ENCODE measurements around the gene SIDT1.

Gene SIDT1

DNA sequence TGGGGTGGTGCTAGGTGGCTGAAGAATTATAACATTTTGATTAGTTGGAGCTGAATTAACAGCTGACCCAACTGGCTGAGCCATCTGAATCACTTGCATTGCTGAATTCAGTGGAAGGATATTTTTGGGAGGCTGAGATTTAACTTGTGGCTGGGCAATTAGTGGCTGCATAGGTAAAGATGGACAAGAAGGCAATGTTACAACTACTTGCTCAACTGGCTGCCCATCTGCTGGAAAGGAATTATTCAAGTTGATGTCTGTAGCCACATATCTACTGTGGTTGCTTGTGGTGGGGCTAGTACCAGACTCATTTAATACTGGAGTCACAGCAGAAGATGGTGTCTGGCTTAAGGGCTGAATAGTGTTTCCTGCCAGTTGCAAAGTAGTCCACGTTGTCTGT lies 127.6 kb downstream of the SIDT1 start:
- H4K20me1 ChIP-seq (ENCODE audit: low read depth, low read length) = no peaks in the 10 kb centered on the region
- H3K36me3 ChIP-seq (ENCODE audit: low read length) = peaks cover 3% of the 10 kb centered on the region; the same call in 1 of the 2 replicates
- no peak for TF ChIP-seq EZH2phosphoT487 (conservative IDR thresholded peaks at IDR 0.05; ENCODE audit: low read length)
- TF ChIP-seq, protein P1, sequence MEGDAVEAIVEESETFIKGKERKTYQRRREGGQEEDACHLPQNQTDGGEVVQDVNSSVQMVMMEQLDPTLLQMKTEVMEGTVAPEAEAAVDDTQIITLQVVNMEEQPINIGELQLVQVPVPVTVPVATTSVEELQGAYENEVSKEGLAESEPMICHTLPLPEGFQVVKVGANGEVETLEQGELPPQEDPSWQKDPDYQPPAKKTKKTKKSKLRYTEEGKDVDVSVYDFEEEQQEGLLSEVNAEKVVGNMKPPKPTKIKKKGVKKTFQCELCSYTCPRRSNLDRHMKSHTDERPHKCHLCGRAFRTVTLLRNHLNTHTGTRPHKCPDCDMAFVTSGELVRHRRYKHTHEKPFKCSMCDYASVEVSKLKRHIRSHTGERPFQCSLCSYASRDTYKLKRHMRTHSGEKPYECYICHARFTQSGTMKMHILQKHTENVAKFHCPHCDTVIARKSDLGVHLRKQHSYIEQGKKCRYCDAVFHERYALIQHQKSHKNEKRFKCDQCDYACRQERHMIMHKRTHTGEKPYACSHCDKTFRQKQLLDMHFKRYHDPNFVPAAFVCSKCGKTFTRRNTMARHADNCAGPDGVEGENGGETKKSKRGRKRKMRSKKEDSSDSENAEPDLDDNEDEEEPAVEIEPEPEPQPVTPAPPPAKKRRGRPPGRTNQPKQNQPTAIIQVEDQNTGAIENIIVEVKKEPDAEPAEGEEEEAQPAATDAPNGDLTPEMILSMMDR (IDR thresholded peaks at IDR 0.05; ENCODE audit: insufficient read depth, low read length, poor library complexity, severe bottlenecking) = no peak
- no peak overlapping the region for H2AFZ ChIP-seq (ENCODE audit: low read depth, low read length, severe bottlenecking)
- no peak overlapping the region for H3K4me3 ChIP-seq (ENCODE audit: insufficient read depth, low read length, poor library complexity, severe bottlenecking)
- no peaks in the 10 kb centered on the region for H3K9me3 ChIP-seq (ENCODE audit: insufficient read depth, low read length)
- no peaks in the 10 kb centered on the region for H3F3A ChIP-seq (ENCODE audit: insufficient read depth)
- no peak overlapping the region for H3K4me2 ChIP-seq (ENCODE audit: low read depth, low read length, poor library complexity, severe bottlenecking)
- H3K27me3 ChIP-seq (ENCODE audit: low read length) = no peaks in the 10 kb centered on the region
- H3K27ac ChIP-seq (ENCODE audit: low read depth, low read length) = no peak overlapping the region
- no peaks in the 10 kb centered on the region for H3K9me2 ChIP-seq (replicated peaks; ENCODE audit: insufficient read depth, low read length)
- H3K9ac ChIP-seq (ENCODE audit: low read length) = no peak overlapping the region
- no peaks in the 10 kb centered on the region for H3K79me2 ChIP-seq (ENCODE audit: insufficient read depth, low read length)

DNA sequence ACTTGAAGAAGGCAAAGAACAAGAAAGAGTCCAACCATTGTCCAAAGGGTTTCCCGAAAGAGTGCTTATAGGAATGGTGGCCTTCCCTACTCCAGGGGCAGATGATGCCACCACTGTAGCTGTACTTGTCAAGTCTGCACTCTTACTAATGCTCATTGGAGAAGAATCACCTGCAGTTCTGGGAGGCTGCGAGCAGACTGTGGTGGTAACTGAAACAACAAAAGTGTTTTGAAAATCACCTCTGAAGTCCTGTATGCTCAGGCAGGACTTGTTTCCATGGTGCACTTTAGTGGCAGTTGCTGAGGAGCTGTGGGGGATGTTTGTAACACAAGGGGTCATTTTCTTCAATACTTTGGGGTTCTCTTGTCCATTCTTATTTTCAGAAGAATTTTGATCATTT lies 128.1 kb downstream of the SIDT1 start:
- Histone ChIP-seq H4K20me1 (ENCODE audit: low read depth, low read length) (no peaks in the 10 kb centered on the region), H3K4me3 (ENCODE audit: insufficient read depth, low read length, poor library complexity, severe bottlenecking) (no peak overlapping the region), H3K36me3 (ENCODE audit: low read length) (peaks cover 3% of the 10 kb centered on the region; the same call in 1 of the 2 replicates), H3K9me3 (ENCODE audit: insufficient read depth, low read length) (no peaks in the 10 kb centered on the region), H3K27ac (ENCODE audit: low read depth, low read length) (no peak overlapping the region), H2AFZ (ENCODE audit: low read depth, low read length, severe bottlenecking) (no peak overlapping the region), H3K27me3 (ENCODE audit: low read length) (no peaks in the 10 kb centered on the region), H3K4me2 (ENCODE audit: low read depth, low read length, poor library complexity, severe bottlenecking) (no peak overlapping the region), H3F3A (ENCODE audit: insufficient read depth) (no peaks in the 10 kb centered on the region), H3K9ac (ENCODE audit: low read length) (no peak overlapping the region), H3K79me2 (ENCODE audit: insufficient read depth, low read length) (no peaks in the 10 kb centered on the region), H3K9me2 (replicated peaks; ENCODE audit: insufficient read depth, low read length) (no peaks in the 10 kb centered on the region)
- TF ChIP-seq, protein P1 (IDR thresholded peaks at IDR 0.05; ENCODE audit: insufficient read depth, low read length, poor library complexity, severe bottlenecking) = no peak
- no peak for TF ChIP-seq EZH2phosphoT487 (conservative IDR thresholded peaks at IDR 0.05; ENCODE audit: low read length)

DNA sequence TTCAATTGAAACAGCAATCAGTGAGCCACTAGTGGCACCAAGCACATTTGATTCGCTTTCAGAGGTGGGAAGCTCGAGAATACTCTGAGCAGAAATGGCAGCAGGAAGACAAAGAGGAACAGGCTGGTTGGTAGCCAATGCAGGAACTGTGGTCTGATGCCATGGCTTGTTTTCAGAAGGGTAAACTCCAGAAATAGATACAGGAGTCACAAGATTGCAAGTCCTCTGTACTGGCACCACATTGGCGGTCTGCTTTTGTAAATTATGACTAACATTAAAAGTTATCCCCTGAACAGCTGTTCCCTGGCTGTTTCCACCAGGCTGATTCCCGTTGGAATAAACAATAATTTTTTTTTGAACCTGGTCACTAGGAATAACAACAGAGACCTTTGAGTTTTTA lies 128.5 kb downstream of the SIDT1 start:
- TF ChIP-seq EZH2phosphoT487 (conservative IDR thresholded peaks at IDR 0.05; ENCODE audit: low read length) = no peak
- TF ChIP-seq, protein P1 (IDR thresholded peaks at IDR 0.05; ENCODE audit: insufficient read depth, low read length, poor library complexity, severe bottlenecking) = no peak
- no peaks in the 10 kb centered on the region for H3K9me3 ChIP-seq (ENCODE audit: insufficient read depth, low read length)
- no peak overlapping the region for H3K4me2 ChIP-seq (ENCODE audit: low read depth, low read length, poor library complexity, severe bottlenecking)

More for the DNA sequence above, 128.5 kb downstream of the SIDT1 start:
- H3K27me3 ChIP-seq (ENCODE audit: low read length) = no peaks in the 10 kb centered on the region
- no peak overlapping the region for H3K9ac ChIP-seq (ENCODE audit: low read length)
- H3K27ac ChIP-seq (ENCODE audit: low read depth, low read length) = no peak overlapping the region
- H4K20me1 ChIP-seq (ENCODE audit: low read depth, low read length) = no peaks in the 10 kb centered on the region
- no peak overlapping the region for H3K4me3 ChIP-seq (ENCODE audit: insufficient read depth, low read length, poor library complexity, severe bottlenecking)
- peaks cover 3% of the 10 kb centered on the region; the same call in 1 of the 2 replicates for H3K36me3 ChIP-seq (ENCODE audit: low read length)
- no peaks in the 10 kb centered on the region for H3K9me2 ChIP-seq (replicated peaks; ENCODE audit: insufficient read depth, low read length)
- no peaks in the 10 kb centered on the region for H3K79me2 ChIP-seq (ENCODE audit: insufficient read depth, low read length)
- H3F3A ChIP-seq (ENCODE audit: insufficient read depth) = no peaks in the 10 kb centered on the region
- no peak overlapping the region for H2AFZ ChIP-seq (ENCODE audit: low read depth, low read length, severe bottlenecking)

All from SU-DHL-6 (cell line).